HG02840 (cell line): Measurements from ENCODE around the gene FDPS.
"Not testable (repeated sequence)": the region's sequence is repeated elsewhere in the genome, so short reads cannot be mapped to it uniquely, and the experiment has no call there.

ENCODE experiments used
- ATAC-seq: cut with Tn5 transposase; IDR thresholded peaks from one replicate; pipeline ENCODE4 v1.9.1; 2021; ENCODE audit warnings: mild to moderate bottlenecking, moderate library complexity, moderate number of reproducible peaks; ENCODE audit not compliant: unreplicated experiment, low FRiP score

Gene FDPS

GRCh38 chr1:155285063-155285462 is 23.6 kb upstream of the FDPS start:
- no peak for ATAC-seq

DNA sequence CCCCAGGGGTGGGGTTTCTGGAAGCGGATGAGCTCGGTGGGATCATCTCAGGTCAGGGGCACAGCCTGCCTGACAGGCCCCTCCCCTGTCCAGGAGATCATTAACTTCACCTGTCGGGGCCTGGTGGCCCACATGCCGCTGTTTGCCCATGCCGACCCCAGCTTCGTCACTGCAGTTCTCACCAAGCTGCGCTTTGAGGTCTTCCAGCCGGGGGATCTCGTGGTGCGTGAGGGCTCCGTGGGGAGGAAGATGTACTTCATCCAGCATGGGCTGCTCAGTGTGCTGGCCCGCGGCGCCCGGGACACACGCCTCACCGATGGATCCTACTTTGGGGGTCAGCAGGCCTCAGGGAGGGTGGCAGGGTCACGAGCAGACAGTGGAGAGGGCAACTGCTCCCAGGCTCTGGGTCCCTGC is 23.0 kb upstream of the FDPS start:
- ATAC-seq: no peak

DNA sequence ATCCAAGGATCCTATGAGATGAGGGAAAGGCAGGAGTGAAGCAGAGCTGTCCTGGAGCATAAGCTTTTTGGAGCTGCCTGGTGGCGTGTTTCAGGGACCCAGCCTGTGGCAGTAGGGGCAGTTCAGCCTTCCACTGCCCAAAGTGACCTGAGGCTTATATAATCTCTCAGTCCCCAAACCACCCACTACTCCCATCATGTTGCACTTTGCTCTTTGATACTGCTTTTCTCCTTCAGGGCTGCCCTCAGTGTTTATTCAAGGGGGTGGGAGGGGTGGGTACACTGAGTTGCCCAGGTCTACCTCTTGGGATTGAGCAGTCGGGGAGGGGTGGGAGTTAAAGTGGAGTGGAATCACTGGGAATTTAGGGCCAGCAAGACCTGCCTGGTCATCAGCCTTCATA is 22.1 kb upstream of the FDPS start:
- ATAC-seq: no peak

DNA sequence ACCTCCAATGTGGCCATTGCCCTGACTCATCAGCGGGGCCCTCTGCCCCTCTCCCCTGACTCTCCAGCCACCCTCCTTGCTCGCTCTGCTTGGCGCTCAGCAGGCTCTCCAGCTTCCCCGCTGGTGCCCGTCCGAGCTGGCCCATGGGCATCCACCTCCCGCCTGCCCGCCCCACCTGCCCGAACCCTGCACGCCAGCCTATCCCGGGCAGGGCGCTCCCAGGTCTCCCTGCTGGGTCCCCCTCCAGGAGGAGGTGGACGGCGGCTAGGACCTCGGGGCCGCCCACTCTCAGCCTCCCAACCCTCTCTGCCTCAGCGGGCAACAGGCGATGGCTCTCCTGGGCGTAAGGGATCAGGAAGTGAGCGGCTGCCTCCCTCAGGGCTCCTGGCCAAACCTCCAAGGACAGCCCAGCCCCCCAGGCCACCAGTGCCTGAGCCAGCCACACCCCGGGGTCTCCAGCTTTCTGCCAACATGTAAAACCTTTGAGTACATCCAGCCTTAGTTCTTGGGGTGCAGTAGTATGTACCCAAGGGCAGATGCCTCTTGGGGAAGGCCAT is 20.6 kb upstream of the FDPS start:
- no peak for ATAC-seq

GRCh38 chr1:155291006-155291405 is 17.7 kb upstream of the FDPS start:
- not testable (repeated sequence) for ATAC-seq

GRCh38 chr1:155293086-155293749 is 15.4 kb upstream of the FDPS start:
- ATAC-seq: no peak

- no peak for ATAC-seq
Measured at GRCh38 chr1:155294520-155295182, 14.0 kb upstream of the FDPS start.

- no peak for ATAC-seq
Measured at GRCh38 chr1:155295183-155295941, 13.3 kb upstream of the FDPS start.

- no peak for ATAC-seq
Measured at GRCh38 chr1:155295942-155296267, 12.8 kb upstream of the FDPS start.

- ATAC-seq: no peak
Measured at GRCh38 chr1:155296661-155297060, 12.0 kb upstream of the FDPS start.

- ATAC-seq: no peak
Measured at GRCh38 chr1:155297384-155297783, 11.3 kb upstream of the FDPS start.

- no peak for ATAC-seq
Measured at GRCh38 chr1:155300024-155300423, 8.6 kb upstream of the FDPS start.

DNA sequence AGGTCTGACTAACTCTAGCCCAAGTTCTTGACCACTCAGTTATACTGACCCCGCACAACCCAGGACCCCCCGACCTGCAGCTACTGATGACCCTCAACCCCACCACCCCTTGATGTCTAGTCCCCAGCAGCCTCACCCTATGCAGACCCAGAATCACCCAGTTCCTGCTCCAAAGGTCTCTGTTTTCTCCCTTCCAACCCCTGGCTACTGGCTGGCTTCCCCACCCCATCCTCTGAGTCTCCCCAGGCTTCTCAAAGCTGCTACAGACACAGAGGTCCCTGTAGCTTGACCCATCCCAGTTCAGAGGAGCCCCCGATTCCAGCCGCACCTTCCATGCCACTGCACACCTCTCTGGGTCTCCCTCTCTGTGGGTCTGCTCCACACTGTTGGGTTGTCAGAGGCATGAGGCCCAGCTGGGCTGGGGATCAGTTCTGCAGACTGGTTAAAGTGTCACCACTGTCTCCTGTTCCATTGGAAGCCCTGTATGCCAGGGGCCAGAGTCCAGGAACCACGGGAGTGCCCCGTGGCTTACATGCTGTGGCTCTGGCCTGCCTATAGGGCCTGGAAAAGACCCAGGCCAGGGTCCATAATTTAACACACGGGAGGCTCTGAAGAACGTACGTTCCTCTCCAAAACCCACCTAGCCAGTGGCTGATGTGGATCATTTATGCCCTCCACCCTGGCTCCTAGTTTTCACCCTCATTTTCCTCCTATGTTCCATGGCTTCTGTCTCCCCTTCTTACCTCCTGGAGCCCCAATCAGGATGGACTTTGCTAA is 7.9 kb upstream of the FDPS start:
- no peak for ATAC-seq

GRCh38 chr1:155301342-155301841 is 7.3 kb upstream of the FDPS start, which contains the start of gene PKLR:
PKLR (minus strand) TSS chr1:155301438; CDS start chr1:155301395, 43 bp downstream.
- ATAC-seq: no peak

DNA sequence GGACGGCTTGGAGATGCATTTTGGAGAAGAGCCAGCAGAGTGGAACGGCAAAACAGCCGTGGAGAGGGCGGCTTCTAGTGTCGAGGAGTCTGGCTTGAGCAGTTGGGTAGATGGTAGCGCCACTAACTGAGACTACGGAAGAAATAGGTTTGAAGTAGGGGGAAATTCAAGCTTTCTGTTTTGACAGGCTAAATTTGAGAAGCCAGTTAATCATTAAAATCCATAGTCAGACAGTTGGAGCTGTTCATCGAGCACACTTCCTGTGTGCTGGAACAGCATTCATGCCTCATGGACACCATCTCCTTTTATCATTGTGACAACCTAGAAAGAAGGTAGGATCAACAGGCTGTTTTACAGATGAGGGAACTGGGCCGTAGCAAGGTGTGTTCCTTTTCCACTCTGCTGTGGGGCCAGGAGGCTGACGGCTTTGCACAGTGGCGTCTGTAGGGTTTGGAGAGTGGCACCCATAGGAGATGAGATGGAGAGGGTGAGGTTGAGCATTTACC is 4.1 kb upstream of the FDPS start:
- no peak for ATAC-seq

GRCh38 chr1:155305881-155306391 is 2.7 kb upstream of the FDPS start:
- no peak for ATAC-seq

DNA sequence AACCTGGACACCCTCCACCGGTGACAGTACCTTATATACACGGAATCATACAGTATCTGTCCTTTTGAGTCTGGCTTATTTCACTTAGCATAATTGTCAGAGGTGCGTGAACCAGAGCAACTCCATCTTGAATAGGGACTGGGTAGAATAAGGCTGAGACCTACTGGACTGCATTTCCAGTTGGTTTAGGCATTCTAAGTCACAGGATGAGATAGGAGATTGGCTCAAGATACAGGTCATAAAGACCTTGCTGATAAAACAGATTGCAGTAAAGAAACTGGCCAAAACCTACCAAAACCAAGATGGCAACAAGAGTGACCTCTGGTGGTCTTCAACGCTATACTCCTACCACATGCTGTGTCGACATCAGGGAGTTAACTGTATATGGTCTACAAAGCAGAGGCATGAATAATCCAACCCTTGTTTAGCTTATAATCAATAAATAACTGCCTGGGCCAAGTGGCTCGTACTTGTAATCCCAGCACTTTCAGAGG is 1.4 kb upstream of the FDPS start:
- no peak for ATAC-seq

- no peak for ATAC-seq
Measured at GRCh38 chr1:155309423-155310021, 856 bp downstream of the FDPS start.

- ATAC-seq: no peak
Measured at GRCh38 chr1:155313261-155313660, 4.6 kb downstream of the FDPS start.
